ENCODE results near the gene EHBP1.

GRCh38 chr2:62706721-62707521, 1.4 kb downstream of the EHBP1 start:
- TF ChIP-seq CTCF (IDR thresholded peaks at IDR 0.05; ENCODE audit: extremely low read depth in 1 of 2, insufficient read depth in 1 of 2, low read depth in 1 of 2, low read length in 2 of 2), result no peak
- TF ChIP-seq MAX (IDR thresholded peaks at IDR 0.05; ENCODE audit: insufficient read depth, insufficient read length), result no peak
- TF ChIP-seq GATA2 (IDR thresholded peaks at IDR 0.05; ENCODE audit: insufficient read depth, insufficient read length, low read depth, low read length), result no peak
- TF ChIP-seq MYC (IDR thresholded peaks at IDR 0.05; ENCODE audit: low read depth, low read length), result no peak
- no peak for TF ChIP-seq EZH2 (IDR thresholded peaks at IDR 0.05; ENCODE audit: borderline replicate concordance, low read depth, low read length, severe bottlenecking)
- no peak for TF ChIP-seq POLR2AphosphoS5 (IDR thresholded peaks at IDR 0.05; ENCODE audit: insufficient read depth, low read depth, low read length)
- TF ChIP-seq POLR2A (IDR thresholded peaks at IDR 0.05; ENCODE audit: low read depth, low read length), result no peak
- TF ChIP-seq FOS (IDR thresholded peaks at IDR 0.05; ENCODE audit: borderline replicate concordance, insufficient read depth, low read length), result no peak
